OCI-LY7 (cell line): ENCODE results near the gene RPL3. TPM values are rescaled to one million over a fixed set of nuclear protein-coding genes. Genes with fewer than 3 reads are reported as not detected.

ENCODE experiments used
- BruUV-seq: library from RNA; stranded (reverse); fragments of 400-500 nt; replicated peaks from 2 replicates; lab custom pipeline; 2021; lab: Mats Ljungman, UMichigan
- CTCF ChIA-PET: fragments of 300-600 bp; sonication (Branson Sonifier 250); formaldehyde crosslinking; loops from one replicate; lab custom pipeline; 2022; ENCODE audit warnings: antibody characterized with exemption; ENCODE audit not compliant: unreplicated experiment; lab: Charles Lee
- POLR2A ChIA-PET: fragments of 300-600 bp; sonication (Branson Sonifier 250); formaldehyde crosslinking; loops from one replicate; lab custom pipeline; 2022; ENCODE audit warnings: antibody characterized with exemption; lab: Charles Lee
- DNase-seq: peaks from one replicate; pipeline ENCODE4 v3.0.0-alpha.2; 2015; ENCODE audit warnings: low spot score
- H2AFZ ChIP-seq: fragments of 200-600 bp; sonication (generic), shearing (Covaris generic); 2 replicates; pipeline ENCODE4 v1.6.1; 2014; ENCODE audit warnings: mild to moderate bottlenecking, antibody characterized with exemption, low read length, moderate library complexity
- H3K27ac ChIP-seq: fragments of 200-600 bp; sonication (generic); 2 replicates; pipeline ENCODE4 v1.5.1; 2014; ENCODE audit warnings: mixed run types, low read depth, mild to moderate bottlenecking, moderate library complexity, low read length, inconsistent platforms; ENCODE audit not compliant: poor library complexity, severe bottlenecking
- H3K36me3 ChIP-seq: fragments of 200-600 bp; sonication (generic); 2 replicates; pipeline ENCODE4 v1.6.1; 2014; ENCODE audit warnings: mild to moderate bottlenecking, antibody characterized with exemption, low read length, moderate library complexity, mixed read lengths; ENCODE audit not compliant: insufficient read depth
- H3K4me1 ChIP-seq: fragments of 200-600 bp; sonication (generic); 2 replicates; pipeline ENCODE4 v1.5.1; 2014; ENCODE audit warnings: mild to moderate bottlenecking, low read length; ENCODE audit not compliant: insufficient read depth, poor library complexity, severe bottlenecking
- H3K4me2 ChIP-seq: fragments of 200-600 bp; sonication (generic); 2 replicates; pipeline ENCODE4 v1.6.1; 2014; ENCODE audit warnings: mild to moderate bottlenecking, low read length
- H3K4me3 ChIP-seq: fragments of 200-600 bp; sonication (generic); 2 replicates; pipeline ENCODE4 v1.5.1; 2014; ENCODE audit warnings: mild to moderate bottlenecking, low read depth, low read length; ENCODE audit not compliant: poor library complexity, severe bottlenecking
- H3K79me2 ChIP-seq: fragments of 200-600 bp; sonication (generic); 2 replicates; pipeline ENCODE4 v1.6.1; 2016; ENCODE audit warnings: low read depth, mild to moderate bottlenecking, low read length, moderate library complexity, mixed read lengths; ENCODE audit not compliant: insufficient read depth
- H3K9me2 ChIP-seq: fragments of 200-600 bp; sonication (generic); 2 replicates; pipeline ENCODE4 v1.6.1; 2016; ENCODE audit warnings: mild to moderate bottlenecking, low read length, mixed read lengths; ENCODE audit not compliant: insufficient read depth
- H3K9me3 ChIP-seq: fragments of 200-600 bp; sonication (generic); 2 replicates; pipeline ENCODE4 v1.6.1; 2014; ENCODE audit warnings: mild to moderate bottlenecking, mixed run types, low read length, mixed read lengths
- H4K20me1 ChIP-seq: fragments of 200-600 bp; sonication (generic); 2 replicates; pipeline ENCODE4 v1.6.1; 2014; ENCODE audit warnings: mild to moderate bottlenecking, antibody characterized with exemption, low read length, moderate library complexity, mixed read lengths; ENCODE audit not compliant: insufficient read depth
- CTCF ChIP-seq: fragments of 200-600 bp; sonication (generic); conservative IDR thresholded peaks from 2 replicates; pipeline ENCODE4 v1.5.1; 2014; ENCODE audit warnings: mild to moderate bottlenecking, antibody characterized with exemption, low read length, moderate library complexity, mixed read lengths
- EZH2phosphoT487 ChIP-seq: fragments of 200-600 bp; sonication (generic); IDR thresholded peaks from 2 replicates; pipeline ENCODE4 v1.6.1; 2018; ENCODE audit warnings: low read depth, borderline replicate concordance, mild to moderate bottlenecking, mixed run types, antibody characterized with exemption, low read length, moderate library complexity, mixed read lengths
- intact Hi-C: fragments of 100-400 bp; cut with micrococcal nuclease; formaldehyde crosslinking; loops from one replicate; pipeline ENCODE4 v1.10.0; 2022; ENCODE audit not compliant: unreplicated experiment
- total RNA-seq, 2 experiments: library from RNA; depleted of rRNA in 1 of 2; stranded (reverse); fragments of >200 nt in 1 of 2; shearing (Covaris generic) in 1 of 2; gene quantifications; 2 replicates each; pipeline ENCODE4 v1.2.3, GENCODE V29; 2014 to 2022

The RPL3 gene
- total RNA-seq, 2 experiments from 2014 or later = 2,313 to 2,457 TPM

GRCh38 chr22:39311592-39312400, 7.6 kb downstream of the RPL3 start:
- Histone ChIP-seq H3K9me2 (no peaks in the 10 kb centered on the region), H3K4me1 (peaks cover 57% of the 10 kb centered on the region), H3K79me2 (peaks cover 28% of the 10 kb centered on the region), H2AFZ (no peak overlapping the region), H3K27ac (no peak overlapping the region), H3K9me3 (no peaks in the 10 kb centered on the region), H3K36me3 (peaks cover 82% of the 10 kb centered on the region), H3K4me3 (no peak overlapping the region), H3K4me2 (peak overlapping the region; percentile 27; the same call in 1 of the 2 replicates), H4K20me1 (peaks cover 32% of the 10 kb centered on the region)
- no TSS peak for BruUV-seq
- intact Hi-C loops = loop anchor here (1.0 to 2.0 kb wide), 2 partner anchors 141 to 543 kb away; no protein-coding TSS in a partner anchor
- POLR2A ChIA-PET = no interaction called here
- CTCF ChIA-PET = interaction anchor here (0.6 to 1.4 kb wide), 3 partner anchors 11 to 141 kb away, joined by 3 to 10 read pairs (median 7); no protein-coding TSS in a partner anchor
- DNase-seq = no peak
- TF ChIP-seq EZH2phosphoT487 (no peak), CTCF (no peak)

GRCh38 chr22:39309881-39310714, 9.3 kb downstream of the RPL3 start:
- Histone ChIP-seq H4K20me1 (peaks cover 16% of the 10 kb centered on the region), H3K9me3 (no peaks in the 10 kb centered on the region), H3K36me3 (peaks cover 72% of the 10 kb centered on the region), H3K79me2 (peaks cover 11% of the 10 kb centered on the region; the same call in 1 of the 2 replicates), H3K4me2 (no peak overlapping the region; the same call in 1 of the 2 replicates), H3K27ac (peak overlapping the region; percentile 38), H3K9me2 (no peaks in the 10 kb centered on the region), H3K4me1 (peaks cover 40% of the 10 kb centered on the region), H3K4me3 (no peak overlapping the region), H2AFZ (no peak overlapping the region)
- BruUV-seq = no TSS peak
- CTCF ChIA-PET = interaction anchor here (1.4 kb wide), 1 partner anchor 140 kb away, joined by 10 read pairs; no protein-coding TSS in a partner anchor
- intact Hi-C loops = loop anchor here (2.0 kb wide), 1 partner anchor 541 kb away; no protein-coding TSS in a partner anchor
- no peak for TF ChIP-seq CTCF
- TF ChIP-seq EZH2phosphoT487 = no peak
- POLR2A ChIA-PET = interaction anchor here (1.0 to 1.2 kb wide), 2 partner anchors 10 to 146 kb away, joined by 6 read pairs; partner anchors contain the start of gene RPL3
- peak; percentile 40 for DNase-seq
